Measurements from ENCODE around the gene C7orf33.

C7orf33 gene

GRCh38 chr7:148590471-148590870, at the start of gene C7orf33:
Gene C7orf33 (plus strand): TSS chr7:148590766. CDS start chr7:148590926, 160 bp downstream.
- no peak for TF ChIP-seq ZNF274 (IDR thresholded peaks at IDR 0.05; ENCODE audit: low read depth, low read length)
- H3K4me3 ChIP-seq (ENCODE audit: low read length), result no peak within 1 kb of the TSS

- TF ChIP-seq ZNF274 (IDR thresholded peaks at IDR 0.05; ENCODE audit: low read depth, low read length), result no peak
Observed at GRCh38 chr7:148541891-148542504, 48.6 kb upstream of the C7orf33 start.

GRCh38 chr7:148543302-148543701, 47.3 kb upstream of the C7orf33 start:
- H3K4me3 ChIP-seq (ENCODE audit: low read length), result no peak overlapping the region
- TF ChIP-seq ZNF274 (IDR thresholded peaks at IDR 0.05; ENCODE audit: low read depth, low read length), result no peak

More at GRCh38 chr7:148541891-148542504, 48.6 kb upstream of the C7orf33 start:
- no peak overlapping the region for H3K4me3 ChIP-seq (ENCODE audit: low read length)

GRCh38 chr7:148545172-148545571, 45.4 kb upstream of the C7orf33 start:
- H3K4me3 ChIP-seq (ENCODE audit: low read length), result no peak overlapping the region
- no peak for TF ChIP-seq ZNF274 (IDR thresholded peaks at IDR 0.05; ENCODE audit: low read depth, low read length)

- H3K4me3 ChIP-seq (ENCODE audit: low read length), result no peak overlapping the region
- TF ChIP-seq ZNF274 (IDR thresholded peaks at IDR 0.05; ENCODE audit: low read depth, low read length), result no peak
Observed at GRCh38 chr7:148545932-148546331, 44.6 kb upstream of the C7orf33 start.

- H3K4me3 ChIP-seq (ENCODE audit: low read length), result no peak overlapping the region
- no peak for TF ChIP-seq ZNF274 (IDR thresholded peaks at IDR 0.05; ENCODE audit: low read depth, low read length)
Observed at GRCh38 chr7:148546857-148547256, 43.7 kb upstream of the C7orf33 start.

- H3K4me3 ChIP-seq (ENCODE audit: low read length), result no peak overlapping the region
- TF ChIP-seq ZNF274 (IDR thresholded peaks at IDR 0.05; ENCODE audit: low read depth, low read length), result no peak
Observed at GRCh38 chr7:148547951-148548350, 42.6 kb upstream of the C7orf33 start.

GRCh38 chr7:148553979-148554378, 36.6 kb upstream of the C7orf33 start:
- TF ChIP-seq ZNF274 (IDR thresholded peaks at IDR 0.05; ENCODE audit: low read depth, low read length), result no peak
- no peak overlapping the region for H3K4me3 ChIP-seq (ENCODE audit: low read length)

- no peak overlapping the region for H3K4me3 ChIP-seq (ENCODE audit: low read length)
- TF ChIP-seq ZNF274 (IDR thresholded peaks at IDR 0.05; ENCODE audit: low read depth, low read length), result no peak
Observed at GRCh38 chr7:148556892-148557291, 33.7 kb upstream of the C7orf33 start.

- no peak for TF ChIP-seq ZNF274 (IDR thresholded peaks at IDR 0.05; ENCODE audit: low read depth, low read length)
- no peak overlapping the region for H3K4me3 ChIP-seq (ENCODE audit: low read length)
Observed at GRCh38 chr7:148558914-148559313, 31.7 kb upstream of the C7orf33 start.

- H3K4me3 ChIP-seq (ENCODE audit: low read length), result no peak overlapping the region
- TF ChIP-seq ZNF274 (IDR thresholded peaks at IDR 0.05; ENCODE audit: low read depth, low read length), result no peak
Observed at GRCh38 chr7:148561099-148561498, 29.5 kb upstream of the C7orf33 start.

- H3K4me3 ChIP-seq (ENCODE audit: low read length), result peak overlapping the region; percentile 16; the same call in 1 of the 2 replicates
- TF ChIP-seq ZNF274 (IDR thresholded peaks at IDR 0.05; ENCODE audit: low read depth, low read length), result no peak
Observed at GRCh38 chr7:148563583-148564274, 26.8 kb upstream of the C7orf33 start.

- H3K4me3 ChIP-seq (ENCODE audit: low read length), result peak overlapping the region; percentile 16; the same call in 1 of the 2 replicates
Observed at GRCh38 chr7:148564275-148564951, 26.2 kb upstream of the C7orf33 start.

GRCh38 chr7:148566736-148567135, 23.8 kb upstream of the C7orf33 start:
- H3K4me3 ChIP-seq (ENCODE audit: low read length), result no peak overlapping the region
- no peak for TF ChIP-seq ZNF274 (IDR thresholded peaks at IDR 0.05; ENCODE audit: low read depth, low read length)

- no peak overlapping the region for H3K4me3 ChIP-seq (ENCODE audit: low read length)
- TF ChIP-seq ZNF274 (IDR thresholded peaks at IDR 0.05; ENCODE audit: low read depth, low read length), result no peak
Observed at GRCh38 chr7:148567524-148567923, 23.0 kb upstream of the C7orf33 start.
